HCT116 (cell line): ENCODE measurements around the gene KNCN. TPM values are rescaled to one million over a fixed set of nuclear protein-coding genes. Genes with fewer than 3 reads are reported as not detected.

ENCODE experiments used
- ATAC-seq: fragments of 200-7000 bp; cut with Tn5 transposase; 2 replicates; pipeline ENCODE4 v1.9.1; 2020; ENCODE audit warnings: mild to moderate bottlenecking, moderate library complexity
- BruUV-seq: library from RNA; stranded (reverse); fragments of 400-500 nt; replicated peaks from 2 replicates; lab custom pipeline; 2021; lab: Mats Ljungman, UMichigan
- CTCF ChIA-PET: fragments of 300-600 bp; sonication (Branson Sonifier 250); formaldehyde crosslinking; loops from one replicate; lab custom pipeline; 2021; ENCODE audit warnings: antibody characterized with exemption; lab: Charles Lee
- POLR2A ChIA-PET: fragments of 300-600, 350-600 bp; sonication (Branson Sonifier 250); formaldehyde crosslinking; loops from one replicate; lab custom pipeline; 2021; ENCODE audit warnings: antibody characterized with exemption; lab: Charles Lee
- RAD21 ChIA-PET, 2 experiments: fragments of 300-600 bp; sonication (Branson Sonifier 250); formaldehyde crosslinking; loops; one replicate each; lab custom pipeline; 2023; ENCODE audit warnings: low total read pairs in 2 of 2; ENCODE audit not compliant: uncharacterized antibody in 2 of 2, unreplicated experiment in 2 of 2, low non-redundant PET in 1 of 2; lab: Charles Lee
- DNase-seq: peaks from one replicate; pipeline ENCODE4 v3.0.0-alpha.2; 2010; ENCODE audit warnings: low read depth, low spot score
- H2AFZ ChIP-seq: fragments of 200-600 bp; shearing (Covaris generic), sonication (generic); 2 replicates; pipeline ENCODE4 v1.6.1; 2017; ENCODE audit warnings: low read depth, mixed run types, mixed read lengths, antibody characterized with exemption, low read length; ENCODE audit not compliant: poor library complexity, severe bottlenecking
- H3K27ac ChIP-seq: 2 replicates; pipeline ENCODE4 v1.5.1; 2012; ENCODE audit warnings: low read depth, low read length
- H3K27me3 ChIP-seq: fragments of 200-600 bp; sonication (generic); 2 replicates; pipeline ENCODE4 v1.6.1; 2016; ENCODE audit warnings: mixed run types, low read length, mixed read lengths; ENCODE audit not compliant: insufficient read depth
- H3K36me3 ChIP-seq, 2 experiments: fragments of 200-500 bp in 1 of 2; fragments of 200-600 bp in 1 of 2; sonication (Bioruptor generic) in 1 of 2; sonication (generic) in 1 of 2; 2 replicates each; pipeline versions ENCODE4 v1.5.1 to v1.6.1; 2014 to 2016; ENCODE audit warnings: low read length in 2 of 2, inconsistent platforms in 1 of 2, mixed read lengths in 1 of 2, mixed run types in 1 of 2; ENCODE audit not compliant: insufficient read depth in 2 of 2, control insufficient read depth in 1 of 2
- H3K4me1 ChIP-seq, 2 experiments: fragments of 200-600 bp in 1 of 2; sonication (generic) in 1 of 2; 2 replicates each; pipeline versions ENCODE4 v1.5.1 to v1.6.1; 2012 to 2017; ENCODE audit warnings: low read length in 2 of 2, inconsistent platforms in 1 of 2, mild to moderate bottlenecking in 1 of 2, mixed read lengths in 1 of 2, mixed run types in 1 of 2, moderate library complexity in 1 of 2; ENCODE audit not compliant: insufficient read depth in 2 of 2, control insufficient read depth in 1 of 2
- H3K4me2 ChIP-seq: fragments of 200-600 bp; sonication (generic); 2 replicates; pipeline ENCODE4 v1.6.1; 2017; ENCODE audit warnings: mixed run types, low read length, mixed read lengths
- H3K4me3 ChIP-seq, 2 experiments: fragments of 200-600 bp in 1 of 2; sonication (generic) in 1 of 2; replicated peaks in 1 of 2; 2 replicates each; pipeline ENCODE4 v1.5.1; 2011 to 2016; ENCODE audit warnings: low read length in 2 of 2, control low read depth in 1 of 2, low read depth in 1 of 2, mild to moderate bottlenecking in 1 of 2, mixed read lengths in 1 of 2, mixed run types in 1 of 2
- H3K79me2 ChIP-seq: fragments of 200-600 bp; sonication (generic); 2 replicates; pipeline ENCODE4 v1.6.1; 2017; ENCODE audit warnings: mild to moderate bottlenecking, mixed run types, low read length, moderate library complexity, mixed read lengths; ENCODE audit not compliant: insufficient read depth
- H3K9ac ChIP-seq: fragments of 200-600 bp; sonication (generic); 2 replicates; pipeline ENCODE4 v1.6.1; 2016; ENCODE audit warnings: low read length, mixed read lengths
- H3K9me2 ChIP-seq: fragments of 200-600 bp; sonication (generic), shearing (Covaris generic); 2 replicates; pipeline ENCODE4 v1.6.1; 2017; ENCODE audit warnings: mixed run types, mild to moderate bottlenecking, moderate library complexity; ENCODE audit not compliant: insufficient read depth
- H3K9me3 ChIP-seq, 2 experiments: fragments of 200-500 bp in 1 of 2; fragments of 200-600 bp in 1 of 2; sonication (Bioruptor generic) in 1 of 2; sonication (generic) in 1 of 2; 2 replicates each; pipeline ENCODE4 v1.6.1; 2014 to 2017; ENCODE audit warnings: low read length in 2 of 2, mixed read lengths in 2 of 2, inconsistent platforms in 1 of 2, low read depth in 1 of 2, mild to moderate bottlenecking in 1 of 2, mixed run types in 1 of 2, moderate library complexity in 1 of 2; ENCODE audit not compliant: control insufficient read depth in 1 of 2, insufficient read depth in 1 of 2
- H4K20me1 ChIP-seq: fragments of 200-600 bp; sonication (generic), shearing (Covaris generic); 2 replicates; pipeline ENCODE4 v1.6.1; 2017; ENCODE audit warnings: mixed run types, mild to moderate bottlenecking, moderate library complexity; ENCODE audit not compliant: insufficient read depth
- CBX3 ChIP-seq: IDR thresholded peaks from 2 replicates; pipeline ENCODE4 v1.6.1; 2012; ENCODE audit warnings: low read depth
- CEBPB ChIP-seq: IDR thresholded peaks from 2 replicates; pipeline ENCODE4 v1.6.1; 2012; ENCODE audit warnings: low read depth
- EGR1 ChIP-seq: IDR thresholded peaks from 2 replicates; pipeline ENCODE4 v1.6.1; 2012; ENCODE audit warnings: low read depth
- ELF1 ChIP-seq: IDR thresholded peaks from 2 replicates; pipeline ENCODE4 v1.6.1; 2012; ENCODE audit warnings: low read depth, borderline replicate concordance
- EZH2 ChIP-seq: fragments of 200-600 bp; sonication (generic); IDR thresholded peaks from 2 replicates; pipeline ENCODE4 v1.6.1; 2017; ENCODE audit warnings: antibody characterized with exemption, mixed run types
- EZH2phosphoT487 ChIP-seq: fragments of 200-600 bp; IDR thresholded peaks from 2 replicates; pipeline ENCODE4 v1.6.1; 2018; ENCODE audit warnings: antibody characterized with exemption, borderline replicate concordance
- FOSL1 ChIP-seq: IDR thresholded peaks from 2 replicates; pipeline ENCODE4 v1.6.1; 2012; ENCODE audit warnings: low read depth
- JUND ChIP-seq: IDR thresholded peaks from 2 replicates; pipeline ENCODE4 v1.6.1; 2012
- POLR2AphosphoS5 ChIP-seq: IDR thresholded peaks from 2 replicates; pipeline ENCODE4 v1.6.1; 2011; ENCODE audit warnings: mild to moderate bottlenecking, low read depth, low read length, moderate library complexity
- RAD21 ChIP-seq: IDR thresholded peaks from 2 replicates; pipeline ENCODE4 v1.6.1; 2012; ENCODE audit warnings: low read depth, mild to moderate bottlenecking
- REST ChIP-seq: IDR thresholded peaks from 2 replicates; pipeline ENCODE4 v1.6.1; 2012; ENCODE audit warnings: low read depth
- SIN3A ChIP-seq: IDR thresholded peaks from 2 replicates; pipeline ENCODE4 v1.6.1; 2012; ENCODE audit warnings: low read depth
- SP1 ChIP-seq: IDR thresholded peaks from 2 replicates; pipeline ENCODE4 v1.6.1; 2012; ENCODE audit warnings: low read depth
- SRF ChIP-seq: IDR thresholded peaks from 2 replicates; pipeline ENCODE4 v1.6.1; 2012; ENCODE audit warnings: low read depth
- ZBTB33 ChIP-seq: IDR thresholded peaks from 2 replicates; pipeline ENCODE4 v1.6.1; 2011; ENCODE audit warnings: mild to moderate bottlenecking, low read length, moderate library complexity; ENCODE audit not compliant: insufficient replicate concordance; ENCODE audit errors: extremely low read depth
- ZFX ChIP-seq: fragments of 450-650 bp; IDR thresholded peaks from 2 replicates; pipeline ENCODE4 v1.6.1; 2017
- intact Hi-C: fragments of 100-400 bp; cut with micrococcal nuclease; formaldehyde crosslinking; loops from 2 replicates; pipeline ENCODE4 v1.10.0; 2022
- total RNA-seq: library from RNA; stranded (reverse); gene quantifications from one replicate; pipeline ENCODE4 v1.2.1, GENCODE V29; 2021; ENCODE audit not compliant: unreplicated experiment

The KNCN gene
- total RNA-seq, 1 experiment from 2014 or later: not detected

GRCh38 chr1:46501528-46501927, 49.9 kb downstream of the KNCN start:
- Histone ChIP-seq H3K27me3 (no peaks in the 10 kb centered on the region), H3K79me2 (no peaks in the 10 kb centered on the region), H3K4me3 (no peak overlapping the region), H3K4me2 (no peak overlapping the region), H3K9ac (no peak overlapping the region), H3K27ac (no peak overlapping the region), H3K36me3 (no peaks in the 10 kb centered on the region), H4K20me1 (no peaks in the 10 kb centered on the region), H3K4me1 (no peaks in the 10 kb centered on the region), H2AFZ (no peak overlapping the region), H3K9me2 (no peaks in the 10 kb centered on the region), H3K9me3 (no peaks in the 10 kb centered on the region)
- no peak for ATAC-seq
- ChIA-PET POLR2A (no interaction called here), CTCF (interaction anchor here (1.8 kb wide), 1 partner anchor 14 kb away, joined by 4 read pairs; no protein-coding TSS in a partner anchor), RAD21 (no interaction called here)
- no TSS peak for BruUV-seq
- DNase-seq: no peak
- no peak for TF ChIP-seq ZBTB33
- no peak for TF ChIP-seq REST
- no peak for TF ChIP-seq CBX3
- TF ChIP-seq SP1: no peak
- no peak for TF ChIP-seq ZFX
- TF ChIP-seq ELF1: no peak
- no peak for TF ChIP-seq FOSL1
- no peak for TF ChIP-seq CEBPB
- no peak for TF ChIP-seq RAD21
- TF ChIP-seq EGR1: no peak
- no peak for TF ChIP-seq EZH2
- TF ChIP-seq SRF: no peak
- no peak for TF ChIP-seq SIN3A
- no peak for TF ChIP-seq JUND
- no peak for TF ChIP-seq EZH2phosphoT487
- TF ChIP-seq POLR2AphosphoS5: no peak
- intact Hi-C loops: no loop called here
